ENCODE measurements around the gene IRF6. TPM values are rescaled to one million over a fixed set of nuclear protein-coding genes. Genes with fewer than 3 reads are reported as not detected.

IRF6 gene
- total RNA-seq, 1 donor from 2014 or later, result 40.0 TPM

DNA sequence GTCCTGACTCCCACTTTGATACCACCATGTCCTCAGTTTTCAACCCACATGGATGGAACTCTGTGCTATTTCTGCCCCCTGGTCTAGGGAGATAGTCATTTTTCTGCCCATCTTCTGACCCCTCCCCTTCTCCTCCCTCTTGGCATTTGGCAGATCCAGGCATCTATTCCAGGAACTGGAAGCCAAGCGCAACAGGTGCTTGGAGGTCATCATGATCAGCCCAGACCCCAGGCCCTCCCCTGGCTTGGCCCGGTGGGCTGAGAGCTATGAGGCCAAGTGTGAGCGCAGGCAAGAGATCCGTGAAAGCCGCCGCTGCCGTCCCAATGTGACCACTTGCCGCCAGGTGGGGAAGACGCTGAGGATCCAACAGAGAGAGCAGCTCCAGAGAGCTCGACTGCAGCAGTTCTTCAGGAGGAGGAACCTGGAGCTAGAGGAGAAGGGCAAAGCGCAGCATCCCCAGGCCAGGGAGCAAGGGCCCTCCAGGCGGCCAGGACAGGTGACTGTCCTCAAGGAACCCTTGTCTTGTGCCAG is 46.0 kb downstream of the IRF6 start:
- DNase-seq (ENCODE audit: low spot score), result no peak

DNA sequence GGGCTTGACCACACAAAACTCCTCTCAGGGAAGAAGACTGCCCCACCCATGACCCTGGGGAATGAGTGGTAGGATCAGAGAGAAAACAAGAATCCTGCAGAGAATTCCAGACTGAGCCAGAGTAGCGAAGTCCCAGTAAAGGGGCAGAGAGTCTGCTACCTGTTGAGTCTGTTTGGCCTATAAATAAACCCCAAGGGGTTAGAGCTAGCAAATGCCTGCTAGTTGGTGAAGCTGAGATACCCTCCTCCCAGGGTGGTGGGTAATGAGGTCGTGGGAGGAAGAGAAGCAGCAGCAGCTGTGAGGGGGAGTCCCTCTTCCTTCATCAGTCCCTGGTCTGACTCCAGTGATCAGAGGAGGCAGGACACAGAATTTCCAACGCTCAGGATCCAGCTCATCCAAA is 47.5 kb downstream of the IRF6 start:
- DNase-seq (ENCODE audit: low spot score), result no peak

GRCh38 chr1:209756615-209757445 is 49.1 kb downstream of the IRF6 start:
- no peak for DNase-seq (ENCODE audit: low spot score)

DNA sequence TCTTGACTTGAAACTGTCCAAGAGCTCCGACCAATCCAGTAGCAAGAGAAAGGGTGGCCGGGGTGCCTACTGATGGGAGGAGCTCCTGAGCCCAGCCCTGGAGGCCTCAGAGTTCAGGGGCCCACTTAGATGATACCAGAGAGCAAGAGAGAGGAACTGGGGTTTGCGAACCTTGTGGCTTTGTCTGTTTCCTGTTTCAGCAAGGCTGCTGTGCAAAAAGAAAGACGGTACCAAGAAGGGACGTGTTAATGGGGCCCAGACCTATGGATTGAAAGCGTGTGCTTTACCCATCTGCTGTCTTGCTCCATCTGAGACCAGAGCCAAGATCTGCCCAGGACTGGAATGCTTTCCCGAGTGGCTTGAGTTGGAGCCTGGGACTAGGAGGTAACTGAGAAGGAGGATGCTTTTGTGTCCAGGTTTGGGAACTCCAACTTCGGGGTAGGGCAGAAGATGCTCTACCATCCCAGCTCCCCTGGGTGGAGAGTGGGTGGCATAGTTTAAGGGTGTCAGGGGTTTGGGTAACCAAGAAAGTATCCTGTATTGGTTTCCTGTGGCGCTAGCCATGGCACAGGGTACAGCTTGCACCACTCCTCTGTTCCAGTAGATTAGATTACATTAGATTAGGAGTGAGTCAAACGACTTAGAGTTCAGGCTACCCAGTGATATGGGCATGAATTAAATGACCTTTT is 49.9 kb downstream of the IRF6 start, which contains the start of gene TRAF3IP3:
Gene TRAF3IP3, plus strand, starts transcription at position 128 of the 689 bp plus-strand sequence. CDS start 3,987 bp downstream, outside the sequence.
- DNase-seq (ENCODE audit: low spot score), result peak; percentile 33

- DNase-seq (ENCODE audit: low spot score), result no peak
Measured at GRCh38 chr1:209755256-209755655, 50.7 kb downstream of the IRF6 start.

- no peak for DNase-seq (ENCODE audit: low spot score)
Measured at GRCh38 chr1:209752890-209753289, 53.1 kb downstream of the IRF6 start.

- DNase-seq (ENCODE audit: low spot score), result no peak
Measured at GRCh38 chr1:209751627-209752231, 54.2 kb downstream of the IRF6 start.

DNA sequence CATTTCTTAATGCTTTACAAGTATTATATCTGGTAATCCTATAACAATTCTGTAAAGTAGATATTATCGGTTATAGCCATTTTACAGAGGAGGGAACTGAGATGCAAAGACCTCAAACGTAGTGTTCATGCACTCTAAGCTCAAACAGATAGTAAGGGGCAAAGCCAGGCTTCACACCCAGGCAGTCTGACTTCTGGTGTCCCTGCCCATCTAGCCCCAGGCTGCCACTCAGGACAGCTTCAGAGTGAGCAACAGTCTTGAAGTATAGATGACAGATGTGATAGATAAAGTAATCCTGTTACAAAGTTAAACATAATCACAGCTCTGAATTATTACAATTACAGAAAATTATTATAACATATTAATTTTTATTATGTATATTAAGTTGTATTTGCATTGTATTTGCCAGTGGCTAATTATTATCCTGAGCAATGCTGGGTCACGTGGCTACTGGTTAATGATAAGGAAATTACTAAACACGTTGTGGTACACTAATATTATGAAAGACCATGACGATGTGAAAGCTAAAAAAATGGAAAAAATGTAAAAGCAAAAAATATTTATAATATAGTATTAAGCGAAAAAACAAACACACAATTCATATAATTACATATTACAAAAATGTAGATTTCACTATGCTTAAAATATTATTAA is 56.1 kb downstream of the IRF6 start:
- no peak for DNase-seq (ENCODE audit: low spot score)

GRCh38 chr1:209749205-209749604 is 56.7 kb downstream of the IRF6 start:
- DNase-seq (ENCODE audit: low spot score), result no peak

DNA sequence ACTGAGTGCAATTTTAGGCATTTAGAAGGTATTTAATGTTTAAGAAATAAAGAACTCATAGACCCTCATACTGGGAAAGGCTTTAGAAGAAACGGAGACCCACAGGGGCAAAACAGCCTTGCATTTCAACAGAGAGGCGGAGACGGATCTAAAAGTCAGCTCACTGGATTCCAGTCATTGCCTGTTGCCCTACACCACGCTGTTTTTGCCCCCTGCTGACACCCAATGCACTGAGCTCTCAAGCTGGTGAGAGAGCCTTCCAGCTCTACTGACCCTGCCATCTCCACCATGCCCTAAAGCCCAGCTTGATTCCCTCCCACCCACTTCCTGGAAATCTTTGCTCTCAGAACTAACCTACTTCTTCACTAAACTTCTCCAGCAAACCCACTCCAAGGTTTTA is 57.3 kb downstream of the IRF6 start:
- DNase-seq (ENCODE audit: low spot score), result no peak

- DNase-seq (ENCODE audit: low spot score), result peak; percentile 90
Measured at GRCh38 chr1:209747580-209748262, 58.2 kb downstream of the IRF6 start.

GRCh38 chr1:209746451-209747165 is 59.3 kb downstream of the IRF6 start:
- no peak for DNase-seq (ENCODE audit: low spot score)

GRCh38 chr1:209743145-209743482 is 62.8 kb downstream of the IRF6 start:
- no peak for DNase-seq (ENCODE audit: low spot score)

GRCh38 chr1:209742409-209743144 is 63.4 kb downstream of the IRF6 start:
- peak; percentile 42 for DNase-seq (ENCODE audit: low spot score)

GRCh38 chr1:209741889-209742288 is 64.1 kb downstream of the IRF6 start:
- DNase-seq (ENCODE audit: low spot score), result no peak

DNA sequence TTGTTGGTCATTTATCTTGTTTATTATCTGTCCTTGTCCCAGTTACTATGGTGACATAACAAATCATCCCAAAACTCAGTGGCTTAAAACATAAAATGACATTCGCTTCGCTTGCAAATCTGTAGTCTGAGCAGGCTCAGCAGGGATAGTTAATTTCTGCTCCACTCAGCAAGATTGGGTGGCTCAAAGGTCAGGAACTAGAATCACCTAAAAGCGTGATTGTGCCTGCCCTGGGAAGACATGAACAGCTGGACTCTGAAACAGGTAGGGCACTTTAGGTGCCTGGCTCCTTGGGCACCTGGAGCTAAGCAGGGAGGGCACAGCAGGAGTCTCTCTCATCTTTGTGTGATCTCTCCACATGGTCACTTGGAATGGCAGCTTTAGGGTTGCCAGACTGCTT is 64.7 kb downstream of the IRF6 start:
- DNase-seq (ENCODE audit: low spot score), result no peak

GRCh38 chr1:209738270-209738669 is 67.7 kb downstream of the IRF6 start:
- DNase-seq (ENCODE audit: low spot score), result no peak

GRCh38 chr1:209737118-209737505 is 68.8 kb downstream of the IRF6 start:
- DNase-seq (ENCODE audit: low spot score), result no peak

- no peak for DNase-seq (ENCODE audit: low spot score)
Measured at GRCh38 chr1:209736490-209737117, 69.3 kb downstream of the IRF6 start.

Data from umbilical cord (tissue), 2 donors.